Left ventricle myocardium superior (tissue), 1 donor: ENCODE measurements around the gene ZNF777. TPM values are rescaled to one million over a fixed set of nuclear protein-coding genes. Genes with fewer than 3 reads are reported as not detected.

ENCODE experiments used
- ATAC-seq: fragments of 200-7000 bp; cut with Tn5 transposase; one replicate; pipeline ENCODE4 v1.9.1; 2020; ENCODE audit warnings: mild to moderate bottlenecking, moderate library complexity
- DNase-seq: peaks from one replicate; pipeline ENCODE4 v3.0.0-alpha.2; 2020
- intact Hi-C: fragments of 100-400 bp; cut with micrococcal nuclease; formaldehyde crosslinking; loops from one replicate; pipeline ENCODE4 v1.11.0; 2022
- total RNA-seq: library from RNA; stranded (reverse); fragmentation: NEBNext Ultra II Directional; extraction: Animal tissue kit (Norgen Biotek cat#: 25700); gene quantifications from one replicate; pipeline ENCODE4 v1.2.1, GENCODE V29; 2021
- donor health status: DM: no; HTN: yes; CAD: no; lungs with severe emphysema.

Gene ZNF777
- total RNA-seq, 1 donor from 2014 or later: 8.4 TPM

- intact Hi-C loops: no loop called here
- no peak for DNase-seq
- no peak for ATAC-seq
These were observed 17.9 kb upstream of the ZNF777 start for GRCh38 chr7:149478754-149479153.

GRCh38 chr7:149477494-149478443 lies 16.9 kb upstream of the ZNF777 start:
- ATAC-seq (no peak), DNase-seq (no peak)
- intact Hi-C loops: no loop called here

GRCh38 chr7:149476791-149477190 lies 15.9 kb upstream of the ZNF777 start:
- DNase-seq (no peak), ATAC-seq (no peak)
- intact Hi-C loops: no loop called here

- ATAC-seq (no peak), DNase-seq (no peak)
- intact Hi-C loops: no loop called here
These were observed 14.5 kb upstream of the ZNF777 start for GRCh38 chr7:149475121-149476045.

- no peak for ATAC-seq
- intact Hi-C loops: no loop called here
These were observed 13.7 kb upstream of the ZNF777 start for GRCh38 chr7:149474309-149475120.

GRCh38 chr7:149473251-149473650 lies 12.4 kb upstream of the ZNF777 start:
- ATAC-seq: no peak
- intact Hi-C loops: no loop called here
- DNase-seq: no peak

More at GRCh38 chr7:149474309-149475120, 13.7 kb upstream of the ZNF777 start:
- DNase-seq: no peak

GRCh38 chr7:149471289-149471953 lies 10.6 kb upstream of the ZNF777 start:
- intact Hi-C loops: no loop called here
- no peak for DNase-seq
- no peak for ATAC-seq

GRCh38 chr7:149469806-149470205 lies 8.9 kb upstream of the ZNF777 start:
- intact Hi-C loops: no loop called here
- no peak for ATAC-seq
- DNase-seq: no peak

- intact Hi-C loops: no loop called here
- no peak for DNase-seq
- no peak for ATAC-seq
These were observed 7.3 kb upstream of the ZNF777 start for GRCh38 chr7:149468208-149468607.

- no peak for ATAC-seq
- DNase-seq: no peak
- intact Hi-C loops: no loop called here
These were observed 6.5 kb upstream of the ZNF777 start for GRCh38 chr7:149467321-149467859.

- intact Hi-C loops: no loop called here
- ATAC-seq (no peak), DNase-seq (no peak)
These were observed 5.5 kb upstream of the ZNF777 start for GRCh38 chr7:149466364-149466763.

GRCh38 chr7:149463500-149464161 lies 2.8 kb upstream of the ZNF777 start:
- no peak for ATAC-seq
- intact Hi-C loops: no loop called here
- DNase-seq: no peak

GRCh38 chr7:149462101-149462520 lies 1.2 kb upstream of the ZNF777 start:
- ATAC-seq (no peak), DNase-seq (no peak)
- intact Hi-C loops: no loop called here

- DNase-seq: peak; percentile 37
- peak; percentile 5 for ATAC-seq
- intact Hi-C loops: no loop called here
These were observed 1.1 kb downstream of the ZNF777 start for GRCh38 chr7:149459540-149460452.

- intact Hi-C loops: no loop called here
- ATAC-seq (no peak), DNase-seq (no peak)
These were observed 1.7 kb downstream of the ZNF777 start for GRCh38 chr7:149459201-149459539.

- intact Hi-C loops: no loop called here
- no peak for ATAC-seq
- no peak for DNase-seq
These were observed 2.6 kb downstream of the ZNF777 start for GRCh38 chr7:149458235-149458634.

GRCh38 chr7:149457766-149458165 lies 3.1 kb downstream of the ZNF777 start:
- intact Hi-C loops: no loop called here
- DNase-seq (no peak), ATAC-seq (no peak)
